ENCODE data around the gene ARHGAP1.

GRCh38 chr11:46690702-46691101 is 9.7 kb downstream of the ARHGAP1 start:
- TF ChIP-seq POLR2AphosphoS5 (IDR thresholded peaks at IDR 0.05; ENCODE audit: low read depth, low read length) (no peak), TAF1 (IDR thresholded peaks at IDR 0.05; ENCODE audit: borderline replicate concordance, insufficient read depth, low read length) (no peak), SIN3A (IDR thresholded peaks at IDR 0.05; ENCODE audit: borderline replicate concordance, insufficient read depth, low read length) (no peak), REST (IDR thresholded peaks at IDR 0.05; ENCODE audit: insufficient read depth in 1 of 2, low read depth in 2 of 2, low read length in 2 of 2) (no peak)
